HL-60 (cell line): ENCODE results near the gene PDE4B.

Source experiments
- CTCF ChIP-seq: IDR thresholded peaks from one replicate; pipeline ENCODE4 v1.5.1; 2011; ENCODE audit warnings: low read length, control low read depth, inconsistent platforms; ENCODE audit not compliant: insufficient read depth
- GABPA ChIP-seq: IDR thresholded peaks from 2 replicates; pipeline ENCODE4 v1.6.1; 2012; ENCODE audit warnings: low read depth
- POLR2AphosphoS5 ChIP-seq: IDR thresholded peaks from 2 replicates; pipeline ENCODE4 v1.6.1; 2012; ENCODE audit warnings: low read depth

GRCh38 chr1:66084442-66084841 is 291.7 kb downstream of the PDE4B start:
- TF ChIP-seq POLR2AphosphoS5: no peak
- no peak for TF ChIP-seq CTCF
- no peak for TF ChIP-seq GABPA
